ENCODE data around the gene SCN1B.

DNA sequence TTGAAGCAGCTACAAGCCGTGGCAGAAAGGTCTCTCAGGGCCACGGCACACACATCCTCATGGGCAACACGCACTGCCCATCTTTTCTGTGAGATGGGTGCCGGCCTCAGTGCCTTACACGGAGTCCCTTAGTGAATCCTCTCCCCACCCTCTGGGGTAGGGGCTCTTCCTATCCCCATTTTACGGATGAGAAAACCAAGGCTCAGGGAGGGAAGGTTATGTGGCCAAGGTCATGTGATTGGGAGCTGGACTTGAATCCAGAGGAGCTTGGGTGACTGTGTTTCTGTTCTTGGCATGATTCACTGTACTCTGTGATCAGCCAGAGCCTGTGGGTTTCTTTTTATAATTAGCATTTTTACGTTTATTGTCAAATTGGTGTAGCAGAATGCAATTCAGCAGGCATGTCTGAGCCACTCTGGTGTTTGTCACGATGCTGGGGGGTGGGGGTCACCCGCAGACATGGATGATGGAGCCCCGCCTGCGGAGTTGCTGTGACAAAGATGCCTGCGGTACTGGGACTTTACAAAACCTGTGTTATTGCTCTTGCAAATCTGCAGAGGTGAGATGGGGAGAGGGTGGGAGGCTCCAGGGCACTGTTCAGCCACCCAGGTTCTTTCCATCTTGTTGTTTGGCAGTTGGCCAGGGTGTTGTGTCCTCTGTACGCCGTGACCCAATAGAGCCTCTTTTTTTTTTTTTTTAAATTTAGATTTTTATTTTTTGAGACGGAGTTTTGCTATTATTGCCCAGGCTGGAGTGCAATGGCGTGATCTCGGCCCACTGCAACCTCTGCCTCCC, 4.5 kb downstream of the SCN1B start:
- TF ChIP-seq, protein P1, sequence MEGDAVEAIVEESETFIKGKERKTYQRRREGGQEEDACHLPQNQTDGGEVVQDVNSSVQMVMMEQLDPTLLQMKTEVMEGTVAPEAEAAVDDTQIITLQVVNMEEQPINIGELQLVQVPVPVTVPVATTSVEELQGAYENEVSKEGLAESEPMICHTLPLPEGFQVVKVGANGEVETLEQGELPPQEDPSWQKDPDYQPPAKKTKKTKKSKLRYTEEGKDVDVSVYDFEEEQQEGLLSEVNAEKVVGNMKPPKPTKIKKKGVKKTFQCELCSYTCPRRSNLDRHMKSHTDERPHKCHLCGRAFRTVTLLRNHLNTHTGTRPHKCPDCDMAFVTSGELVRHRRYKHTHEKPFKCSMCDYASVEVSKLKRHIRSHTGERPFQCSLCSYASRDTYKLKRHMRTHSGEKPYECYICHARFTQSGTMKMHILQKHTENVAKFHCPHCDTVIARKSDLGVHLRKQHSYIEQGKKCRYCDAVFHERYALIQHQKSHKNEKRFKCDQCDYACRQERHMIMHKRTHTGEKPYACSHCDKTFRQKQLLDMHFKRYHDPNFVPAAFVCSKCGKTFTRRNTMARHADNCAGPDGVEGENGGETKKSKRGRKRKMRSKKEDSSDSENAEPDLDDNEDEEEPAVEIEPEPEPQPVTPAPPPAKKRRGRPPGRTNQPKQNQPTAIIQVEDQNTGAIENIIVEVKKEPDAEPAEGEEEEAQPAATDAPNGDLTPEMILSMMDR (IDR thresholded peaks at IDR 0.05; ENCODE audit: insufficient read depth, low read length, poor library complexity, severe bottlenecking) = no peak
- no peak for TF ChIP-seq EZH2phosphoT487 (conservative IDR thresholded peaks at IDR 0.05; ENCODE audit: low read length)
